Loucy (cell line): ENCODE measurements around the gene SYNE1.

Source experiments
- CTCF ChIP-seq: fragments of 200-600 bp; sonication (generic); conservative IDR thresholded peaks from 2 replicates; pipeline ENCODE4 v1.5.1; 2014; ENCODE audit warnings: mild to moderate bottlenecking, antibody characterized with exemption, low read length
- EZH2phosphoT487 ChIP-seq: fragments of 200-600 bp; IDR thresholded peaks from 2 replicates; pipeline ENCODE4 v1.6.1; 2018; ENCODE audit warnings: antibody characterized with exemption, mild to moderate bottlenecking, moderate library complexity, borderline replicate concordance

- TF ChIP-seq CTCF (no peak), EZH2phosphoT487 (no peak)
These were observed 411.8 kb downstream of the SYNE1 start for GRCh38 chr6:152225241-152225934.
